Measurements from ENCODE around the gene LRRC4C.

DNA sequence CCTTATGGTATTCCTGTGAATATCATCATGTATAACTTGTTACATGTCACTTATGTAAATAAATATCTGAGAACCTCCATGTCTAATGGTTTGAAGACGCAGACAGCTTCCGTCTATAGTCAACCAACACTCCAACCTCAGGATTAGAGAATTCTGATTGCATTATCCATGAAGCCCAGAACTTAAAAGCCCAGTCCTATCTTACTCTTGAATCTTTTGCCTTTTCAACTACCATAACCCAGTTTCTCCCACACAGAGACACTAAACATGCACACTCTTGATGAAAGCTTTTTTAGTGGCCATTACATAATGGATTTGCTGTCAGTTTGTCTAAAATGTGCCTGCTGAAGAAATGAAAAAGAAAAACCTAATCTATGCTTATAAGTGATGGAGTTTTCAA is 1219.2 kb downstream of the LRRC4C start:
- TF ChIP-seq YY1 (IDR thresholded peaks at IDR 0.05) (no peak), NR2F2 (IDR thresholded peaks at IDR 0.05) (no peak), TAF1 (conservative IDR thresholded peaks at IDR 0.05) (no peak), RAD21 (IDR thresholded peaks at IDR 0.05) (no peak), ATF3 (IDR thresholded peaks at IDR 0.05) (no peak), ZBTB33 (IDR thresholded peaks at IDR 0.05) (no peak), GABPA (IDR thresholded peaks at IDR 0.05 in 1 of 2, conservative IDR thresholded peaks at IDR 0.05 in 1 of 2) (no peak), SP1 (IDR thresholded peaks at IDR 0.05) (no peak), HNF4A (conservative IDR thresholded peaks at IDR 0.05) (no peak)
- TF ChIP-seq, protein P1, sequence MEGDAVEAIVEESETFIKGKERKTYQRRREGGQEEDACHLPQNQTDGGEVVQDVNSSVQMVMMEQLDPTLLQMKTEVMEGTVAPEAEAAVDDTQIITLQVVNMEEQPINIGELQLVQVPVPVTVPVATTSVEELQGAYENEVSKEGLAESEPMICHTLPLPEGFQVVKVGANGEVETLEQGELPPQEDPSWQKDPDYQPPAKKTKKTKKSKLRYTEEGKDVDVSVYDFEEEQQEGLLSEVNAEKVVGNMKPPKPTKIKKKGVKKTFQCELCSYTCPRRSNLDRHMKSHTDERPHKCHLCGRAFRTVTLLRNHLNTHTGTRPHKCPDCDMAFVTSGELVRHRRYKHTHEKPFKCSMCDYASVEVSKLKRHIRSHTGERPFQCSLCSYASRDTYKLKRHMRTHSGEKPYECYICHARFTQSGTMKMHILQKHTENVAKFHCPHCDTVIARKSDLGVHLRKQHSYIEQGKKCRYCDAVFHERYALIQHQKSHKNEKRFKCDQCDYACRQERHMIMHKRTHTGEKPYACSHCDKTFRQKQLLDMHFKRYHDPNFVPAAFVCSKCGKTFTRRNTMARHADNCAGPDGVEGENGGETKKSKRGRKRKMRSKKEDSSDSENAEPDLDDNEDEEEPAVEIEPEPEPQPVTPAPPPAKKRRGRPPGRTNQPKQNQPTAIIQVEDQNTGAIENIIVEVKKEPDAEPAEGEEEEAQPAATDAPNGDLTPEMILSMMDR (IDR thresholded peaks at IDR 0.05; ENCODE audit: low read depth, low read length, missing input control): no peak
- TF ChIP-seq, protein P2, sequence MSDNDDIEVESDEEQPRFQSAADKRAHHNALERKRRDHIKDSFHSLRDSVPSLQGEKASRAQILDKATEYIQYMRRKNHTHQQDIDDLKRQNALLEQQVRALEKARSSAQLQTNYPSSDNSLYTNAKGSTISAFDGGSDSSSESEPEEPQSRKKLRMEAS (IDR thresholded peaks at IDR 0.05): no peak
- TF ChIP-seq, protein P3, sequence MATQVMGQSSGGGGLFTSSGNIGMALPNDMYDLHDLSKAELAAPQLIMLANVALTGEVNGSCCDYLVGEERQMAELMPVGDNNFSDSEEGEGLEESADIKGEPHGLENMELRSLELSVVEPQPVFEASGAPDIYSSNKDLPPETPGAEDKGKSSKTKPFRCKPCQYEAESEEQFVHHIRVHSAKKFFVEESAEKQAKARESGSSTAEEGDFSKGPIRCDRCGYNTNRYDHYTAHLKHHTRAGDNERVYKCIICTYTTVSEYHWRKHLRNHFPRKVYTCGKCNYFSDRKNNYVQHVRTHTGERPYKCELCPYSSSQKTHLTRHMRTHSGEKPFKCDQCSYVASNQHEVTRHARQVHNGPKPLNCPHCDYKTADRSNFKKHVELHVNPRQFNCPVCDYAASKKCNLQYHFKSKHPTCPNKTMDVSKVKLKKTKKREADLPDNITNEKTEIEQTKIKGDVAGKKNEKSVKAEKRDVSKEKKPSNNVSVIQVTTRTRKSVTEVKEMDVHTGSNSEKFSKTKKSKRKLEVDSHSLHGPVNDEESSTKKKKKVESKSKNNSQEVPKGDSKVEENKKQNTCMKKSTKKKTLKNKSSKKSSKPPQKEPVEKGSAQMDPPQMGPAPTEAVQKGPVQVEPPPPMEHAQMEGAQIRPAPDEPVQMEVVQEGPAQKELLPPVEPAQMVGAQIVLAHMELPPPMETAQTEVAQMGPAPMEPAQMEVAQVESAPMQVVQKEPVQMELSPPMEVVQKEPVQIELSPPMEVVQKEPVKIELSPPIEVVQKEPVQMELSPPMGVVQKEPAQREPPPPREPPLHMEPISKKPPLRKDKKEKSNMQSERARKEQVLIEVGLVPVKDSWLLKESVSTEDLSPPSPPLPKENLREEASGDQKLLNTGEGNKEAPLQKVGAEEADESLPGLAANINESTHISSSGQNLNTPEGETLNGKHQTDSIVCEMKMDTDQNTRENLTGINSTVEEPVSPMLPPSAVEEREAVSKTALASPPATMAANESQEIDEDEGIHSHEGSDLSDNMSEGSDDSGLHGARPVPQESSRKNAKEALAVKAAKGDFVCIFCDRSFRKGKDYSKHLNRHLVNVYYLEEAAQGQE (IDR thresholded peaks at IDR 0.05): no peak

Data from liver (tissue), 3 donors.